IPS-20b (cell line): Measurements from ENCODE around the gene WTAP.
"Not testable (repeated sequence)": the region's sequence is repeated elsewhere in the genome, so short reads cannot be mapped to it uniquely, and the experiment has no call there.

ENCODE experiments used
- H3K27ac ChIP-seq: one replicate; pipeline ENCODE4 v1.5.1; 2013; ENCODE audit warnings: low read length
- H3K27me3 ChIP-seq: 2 replicates; pipeline ENCODE4 v1.6.1; 2013; ENCODE audit warnings: mild to moderate bottlenecking, low read length, inconsistent platforms; ENCODE audit not compliant: insufficient read depth
- H3K36me3 ChIP-seq: 2 replicates; pipeline ENCODE4 v1.6.1; 2013; ENCODE audit warnings: low read depth, mild to moderate bottlenecking, inconsistent platforms, low read length, moderate library complexity; ENCODE audit not compliant: insufficient read depth
- H3K4me1 ChIP-seq: 2 replicates; pipeline ENCODE4 v1.6.1; 2013; ENCODE audit warnings: mild to moderate bottlenecking, control low read depth, inconsistent platforms, low read length, moderate library complexity; ENCODE audit not compliant: insufficient read depth
- H3K4me3 ChIP-seq: 2 replicates; pipeline ENCODE4 v1.5.1; 2013; ENCODE audit warnings: mild to moderate bottlenecking, low read length, inconsistent platforms
- H3K9ac ChIP-seq: 2 replicates; pipeline ENCODE4 v1.6.1; 2013; ENCODE audit warnings: low read depth, mild to moderate bottlenecking, inconsistent platforms, low read length, moderate library complexity
- H3K9me3 ChIP-seq: 2 replicates; pipeline ENCODE4 v1.6.1; 2013; ENCODE audit warnings: mild to moderate bottlenecking, low read depth, low read length, inconsistent platforms; ENCODE audit not compliant: insufficient read depth

The WTAP gene

DNA sequence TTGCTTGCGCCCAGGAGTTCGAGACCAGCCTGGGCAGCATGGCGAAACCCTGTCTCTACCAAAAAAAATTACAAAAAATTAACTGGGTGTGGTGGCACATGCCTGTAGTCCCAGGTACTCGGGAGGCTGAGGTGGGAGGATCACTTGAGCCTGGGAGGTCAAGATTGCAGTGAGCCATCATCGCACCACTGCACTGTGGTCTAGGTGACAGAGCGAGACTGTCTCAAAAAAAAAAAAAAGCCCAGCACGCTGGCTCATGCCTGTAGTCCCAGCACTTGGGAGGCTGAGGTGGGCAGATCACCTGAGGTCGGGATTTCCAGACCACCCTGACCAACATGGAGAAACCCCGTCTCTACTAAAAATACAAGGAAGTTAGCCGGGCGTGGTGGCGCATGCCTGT is 6.1 kb downstream of the WTAP start:
- Histone ChIP-seq H3K4me1 (peaks cover 15% of the 10 kb centered on the region; the same call in 1 of the 2 replicates), H3K36me3 (peaks cover 53% of the 10 kb centered on the region)

DNA sequence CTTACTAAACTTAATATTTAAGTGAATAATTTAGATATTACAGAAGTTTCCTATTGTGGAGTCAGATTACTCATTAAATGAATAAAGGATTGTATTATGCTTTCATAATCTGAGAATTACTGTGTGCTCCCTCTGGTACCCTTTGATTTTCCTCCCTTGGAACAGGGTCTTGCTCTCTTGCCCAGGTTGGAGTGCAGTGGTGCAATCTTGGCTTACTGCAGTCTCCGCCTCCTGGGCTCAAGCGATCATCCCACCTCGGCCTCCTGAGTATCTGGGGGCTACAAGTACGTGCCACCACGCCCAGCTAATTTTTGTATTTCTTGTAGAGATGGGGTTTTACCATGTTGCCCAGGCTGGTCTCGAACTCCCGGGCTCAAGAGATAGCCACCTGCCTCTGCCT is 9.6 kb downstream of the WTAP start:
- no peak overlapping the region for H3K27ac ChIP-seq
- no peak overlapping the region for H3K4me3 ChIP-seq
- H3K9ac ChIP-seq = no peak overlapping the region
- H3K27me3 ChIP-seq = no peaks in the 10 kb centered on the region
- H3K4me1 ChIP-seq = no peaks in the 10 kb centered on the region; the same call in 1 of the 2 replicates
- peaks cover 69% of the 10 kb centered on the region for H3K36me3 ChIP-seq
- no peaks in the 10 kb centered on the region for H3K9me3 ChIP-seq

More for the DNA sequence above, 6.1 kb downstream of the WTAP start:
- H3K9me3 ChIP-seq, H3K9ac ChIP-seq, H3K27me3 ChIP-seq, H3K27ac ChIP-seq, H3K4me3 ChIP-seq: not testable (repeated sequence)

DNA sequence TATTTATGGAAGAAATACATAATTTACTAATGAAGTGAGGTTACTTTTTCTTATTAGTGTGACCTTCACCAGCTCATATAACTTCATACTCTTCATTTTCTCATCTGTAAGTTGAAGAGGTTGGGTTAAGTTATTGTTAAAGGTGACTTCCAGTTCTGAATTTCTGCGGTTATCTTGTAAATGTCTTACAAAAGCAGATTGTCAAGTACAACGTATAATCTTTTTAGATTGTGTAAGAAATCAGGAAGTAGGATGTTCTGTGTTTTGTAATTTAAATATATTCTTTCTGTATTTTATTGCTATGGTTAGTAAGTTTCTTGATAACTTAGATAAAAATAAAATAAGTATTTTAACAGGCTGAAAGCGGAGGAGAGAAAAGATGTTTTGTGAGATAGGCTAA is 12.0 kb downstream of the WTAP start:
- no peaks in the 10 kb centered on the region for H3K9me3 ChIP-seq
- H3K4me3 ChIP-seq = no peak overlapping the region
- no peak overlapping the region for H3K27ac ChIP-seq
- H3K27me3 ChIP-seq = no peaks in the 10 kb centered on the region
- no peak overlapping the region for H3K9ac ChIP-seq
- peaks cover 84% of the 10 kb centered on the region for H3K36me3 ChIP-seq
- no peaks in the 10 kb centered on the region; the same call in 1 of the 2 replicates for H3K4me1 ChIP-seq

DNA sequence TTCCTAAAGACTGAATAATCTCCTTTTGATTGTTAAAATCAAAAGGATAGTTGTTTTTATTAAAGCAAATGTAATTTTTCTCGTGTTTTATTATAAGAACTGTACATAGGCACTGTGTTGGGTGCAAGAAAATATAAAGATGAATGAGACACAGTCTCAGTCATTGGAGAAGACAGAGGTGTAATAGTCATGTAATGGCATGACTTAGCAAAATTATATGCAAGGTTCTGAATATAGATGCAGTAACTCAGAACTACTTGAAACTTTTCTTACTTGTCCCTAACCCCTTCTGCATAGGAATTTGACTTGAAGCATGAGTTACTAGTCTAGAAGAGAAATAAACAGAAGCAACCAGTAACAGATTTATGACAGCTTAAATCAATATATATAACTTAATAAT is 14.9 kb downstream of the WTAP start:
- Histone ChIP-seq H3K9me3 (no peaks in the 10 kb centered on the region), H3K4me1 (no peaks in the 10 kb centered on the region), H3K9ac (no peak overlapping the region), H3K27ac (no peak overlapping the region), H3K4me3 (no peak overlapping the region), H3K36me3 (peaks cover 100% of the 10 kb centered on the region), H3K27me3 (no peaks in the 10 kb centered on the region)

DNA sequence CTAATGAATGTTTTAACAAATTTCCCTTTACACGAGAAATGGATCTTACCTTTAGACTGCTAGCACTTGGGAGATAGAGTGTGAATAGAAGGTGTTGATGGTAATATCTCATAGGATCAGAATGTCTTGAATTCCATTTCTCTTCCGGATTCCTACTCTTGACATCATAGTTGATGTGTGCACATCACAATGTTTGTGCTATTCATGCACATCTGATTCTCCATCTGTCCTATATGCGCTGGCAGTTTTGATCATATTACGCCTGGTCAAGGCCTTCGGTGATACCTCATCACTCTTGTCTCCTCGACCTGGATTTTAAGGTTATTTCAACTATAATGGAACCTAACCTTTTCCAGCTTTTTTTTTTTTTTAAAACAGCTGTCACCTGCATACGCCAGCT is 17.8 kb downstream of the WTAP start:
- H3K36me3 ChIP-seq = peaks cover 100% of the 10 kb centered on the region
- no peak overlapping the region for H3K27ac ChIP-seq
- no peak overlapping the region for H3K9ac ChIP-seq
- no peaks in the 10 kb centered on the region for H3K4me1 ChIP-seq
- H3K27me3 ChIP-seq = no peaks in the 10 kb centered on the region
- no peak overlapping the region for H3K4me3 ChIP-seq
- no peaks in the 10 kb centered on the region for H3K9me3 ChIP-seq

DNA sequence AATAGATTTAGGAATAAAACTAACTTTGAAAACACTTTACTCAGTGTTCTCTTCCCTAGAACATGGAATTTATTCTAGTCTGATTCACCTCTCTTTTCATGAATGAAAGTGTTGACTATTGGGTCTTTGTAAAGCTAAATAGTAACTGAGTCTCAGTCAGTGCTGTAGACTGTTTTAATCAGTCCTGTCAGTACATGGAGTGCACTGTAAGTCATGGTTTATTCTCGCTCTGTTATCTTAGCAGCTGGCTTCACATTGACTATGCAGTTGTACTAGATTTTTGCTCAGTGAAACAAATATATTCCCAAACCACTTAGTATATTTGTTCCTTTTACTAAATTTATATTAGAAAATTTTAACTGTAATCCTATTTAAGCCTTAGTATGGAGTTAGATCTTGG is 19.5 kb downstream of the WTAP start:
- no peaks in the 10 kb centered on the region for H3K4me1 ChIP-seq
- no peak overlapping the region for H3K9ac ChIP-seq
- no peak overlapping the region for H3K4me3 ChIP-seq
- peaks cover 100% of the 10 kb centered on the region for H3K36me3 ChIP-seq
- H3K27me3 ChIP-seq = no peaks in the 10 kb centered on the region
- no peak overlapping the region for H3K27ac ChIP-seq
- H3K9me3 ChIP-seq = no peaks in the 10 kb centered on the region

DNA sequence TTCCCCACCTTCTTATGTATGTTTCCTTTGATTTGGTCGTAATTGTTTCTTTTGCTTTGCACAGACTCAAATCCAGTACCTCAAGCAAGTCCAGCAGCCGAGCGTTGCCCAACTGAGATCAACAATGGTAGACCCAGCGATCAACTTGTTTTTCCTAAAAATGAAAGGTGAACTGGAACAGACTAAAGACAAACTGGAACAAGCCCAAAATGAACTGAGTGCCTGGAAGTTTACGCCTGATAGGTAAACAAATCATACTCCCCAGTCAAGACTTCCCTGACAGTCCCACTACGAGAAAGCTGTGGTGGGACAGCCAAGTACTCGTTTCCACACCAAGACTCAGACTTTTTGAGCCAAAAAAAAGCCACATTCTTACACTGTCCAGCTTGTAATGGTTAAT is 20.8 kb downstream of the WTAP start:
- H3K4me1 ChIP-seq, H3K27me3 ChIP-seq, H3K4me3 ChIP-seq, H3K9me3 ChIP-seq, H3K9ac ChIP-seq, H3K27ac ChIP-seq: not testable (repeated sequence)
- H3K36me3 ChIP-seq = peaks cover 100% of the 10 kb centered on the region

DNA sequence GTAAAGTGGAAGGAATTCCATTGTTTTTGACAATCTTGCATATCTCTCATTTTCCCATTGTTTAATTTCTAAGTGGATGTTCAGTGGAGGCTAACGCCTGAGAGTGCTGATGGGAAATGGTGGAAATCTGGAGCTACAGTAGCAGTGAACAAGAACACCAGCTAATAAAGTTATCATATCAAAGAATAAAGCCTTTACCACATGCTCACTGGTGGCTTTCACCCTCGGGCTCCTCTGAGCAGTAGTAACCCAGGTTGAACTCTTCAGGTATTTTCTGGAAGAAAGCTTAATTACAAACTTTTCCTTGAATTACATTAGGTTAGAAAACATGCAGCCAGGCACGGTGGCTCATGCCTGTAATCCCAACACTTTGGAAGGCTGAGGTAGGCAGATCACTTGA is 24.1 kb downstream of the WTAP start:
- Histone ChIP-seq H3K27ac (no peak overlapping the region), H3K9me3 (no peaks in the 10 kb centered on the region), H3K4me3 (no peak overlapping the region), H3K27me3 (no peaks in the 10 kb centered on the region), H3K36me3 (peaks cover 100% of the 10 kb centered on the region), H3K4me1 (no peaks in the 10 kb centered on the region), H3K9ac (no peak overlapping the region)

DNA sequence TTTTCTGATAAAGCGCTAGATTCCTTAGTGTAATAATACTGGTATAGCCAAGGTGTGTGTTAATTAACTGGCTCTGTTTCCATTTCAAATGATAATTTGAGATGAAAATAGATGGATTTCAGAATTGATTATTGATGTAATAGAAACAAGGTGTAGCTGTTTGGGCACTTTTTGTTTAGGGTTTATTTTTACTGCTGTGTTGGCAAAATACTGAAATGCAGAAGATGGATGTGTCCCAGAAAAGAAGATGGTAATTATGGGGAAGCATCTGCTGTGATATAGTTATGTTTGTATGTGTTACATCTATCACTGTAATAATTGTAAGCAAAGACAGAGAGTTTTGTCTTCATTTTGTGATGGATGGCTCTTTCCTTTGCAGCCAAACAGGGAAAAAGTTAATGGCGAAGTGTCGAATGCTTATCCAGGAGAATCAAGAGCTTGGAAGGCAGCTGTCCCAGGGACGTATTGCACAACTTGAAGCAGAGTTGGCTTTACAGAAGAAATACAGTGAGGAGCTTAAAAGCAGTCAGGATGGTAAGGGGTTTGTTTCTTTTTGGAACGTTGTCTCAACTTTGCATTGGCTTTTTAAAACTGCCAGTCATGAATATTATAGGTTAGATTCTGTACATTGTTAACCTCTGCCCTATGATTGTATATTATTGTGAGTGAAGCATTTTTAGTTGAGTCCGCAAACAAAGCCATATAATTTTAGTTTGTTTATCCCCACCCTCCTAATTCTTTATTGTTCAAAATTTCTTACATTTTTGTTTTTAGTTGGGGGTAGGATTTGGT is 26.0 kb downstream of the WTAP start:
- H3K9ac ChIP-seq = no peak overlapping the region
- peaks cover 4% of the 10 kb centered on the region; the same call in 1 of the 2 replicates for H3K4me1 ChIP-seq
- H3K36me3 ChIP-seq = peaks cover 100% of the 10 kb centered on the region
- H3K9me3 ChIP-seq = no peaks in the 10 kb centered on the region
- H3K27ac ChIP-seq = no peak overlapping the region
- no peak overlapping the region for H3K4me3 ChIP-seq
- no peaks in the 10 kb centered on the region for H3K27me3 ChIP-seq

DNA sequence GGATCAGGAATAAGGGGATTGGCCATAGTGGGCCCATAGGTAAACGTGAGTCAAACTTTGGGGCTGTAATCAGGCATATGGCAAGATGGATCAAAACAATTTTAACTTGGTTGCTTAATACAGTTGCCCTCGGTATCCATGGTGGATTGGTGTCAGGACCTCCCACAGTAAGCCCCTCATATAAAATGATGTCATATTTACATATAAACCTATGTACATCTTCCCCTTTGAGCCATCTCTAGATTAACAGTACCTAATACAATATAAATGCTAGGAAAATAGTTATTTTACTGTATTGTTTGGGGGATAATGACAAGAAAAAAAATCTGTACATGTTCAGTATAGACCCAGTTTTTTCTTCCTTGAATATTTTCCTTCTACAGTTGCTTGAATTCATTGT is 27.1 kb downstream of the WTAP start:
- Histone ChIP-seq H3K4me3 (no peak overlapping the region), H3K9ac (no peak overlapping the region), H3K27ac (no peak overlapping the region), H3K9me3 (no peaks in the 10 kb centered on the region), H3K27me3 (no peaks in the 10 kb centered on the region), H3K4me1 (peaks cover 6% of the 10 kb centered on the region; the same call in 1 of the 2 replicates), H3K36me3 (peaks cover 97% of the 10 kb centered on the region)

DNA sequence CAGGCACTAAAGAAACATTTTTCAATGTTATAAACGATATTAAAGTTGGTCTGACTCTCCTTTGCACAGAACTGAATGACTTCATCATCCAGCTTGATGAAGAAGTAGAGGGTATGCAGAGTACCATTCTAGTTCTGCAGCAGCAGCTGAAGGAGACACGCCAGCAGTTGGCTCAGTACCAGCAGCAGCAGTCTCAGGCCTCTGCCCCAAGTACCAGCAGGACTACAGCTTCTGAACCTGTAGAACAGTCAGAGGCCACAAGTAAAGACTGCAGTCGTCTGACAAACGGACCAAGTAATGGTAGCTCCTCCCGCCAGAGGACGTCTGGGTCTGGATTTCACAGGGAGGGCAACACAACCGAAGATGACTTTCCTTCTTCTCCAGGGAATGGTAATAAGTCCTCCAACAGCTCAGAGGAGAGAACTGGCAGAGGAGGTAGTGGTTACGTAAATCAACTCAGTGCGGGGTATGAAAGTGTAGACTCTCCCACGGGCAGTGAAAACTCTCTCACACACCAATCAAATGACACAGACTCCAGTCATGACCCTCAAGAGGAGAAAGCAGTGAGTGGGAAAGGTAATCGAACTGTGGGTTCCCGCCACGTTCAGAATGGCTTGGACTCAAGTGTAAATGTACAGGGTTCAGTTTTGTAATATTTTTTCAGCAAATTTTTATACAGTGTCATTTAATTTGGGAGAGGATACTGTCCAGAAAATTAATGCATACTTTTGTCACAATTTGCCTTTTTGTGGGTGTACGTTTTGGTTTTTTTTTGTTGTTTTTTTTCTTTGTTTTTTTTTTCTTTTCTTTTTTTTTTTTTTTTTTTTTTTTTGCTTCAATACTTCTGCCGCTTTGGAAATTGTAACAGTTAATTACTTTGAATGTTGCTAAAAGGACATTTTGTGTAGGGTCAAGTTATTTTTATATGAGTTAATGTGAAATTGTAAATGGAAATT is 27.9 kb downstream of the WTAP start:
- no peak overlapping the region for H3K9ac ChIP-seq
- H3K4me3 ChIP-seq = no peak overlapping the region
- H3K9me3 ChIP-seq = no peaks in the 10 kb centered on the region
- H3K36me3 ChIP-seq = peaks cover 93% of the 10 kb centered on the region
- no peaks in the 10 kb centered on the region for H3K27me3 ChIP-seq
- H3K27ac ChIP-seq = no peak overlapping the region
- peaks cover 14% of the 10 kb centered on the region for H3K4me1 ChIP-seq

DNA sequence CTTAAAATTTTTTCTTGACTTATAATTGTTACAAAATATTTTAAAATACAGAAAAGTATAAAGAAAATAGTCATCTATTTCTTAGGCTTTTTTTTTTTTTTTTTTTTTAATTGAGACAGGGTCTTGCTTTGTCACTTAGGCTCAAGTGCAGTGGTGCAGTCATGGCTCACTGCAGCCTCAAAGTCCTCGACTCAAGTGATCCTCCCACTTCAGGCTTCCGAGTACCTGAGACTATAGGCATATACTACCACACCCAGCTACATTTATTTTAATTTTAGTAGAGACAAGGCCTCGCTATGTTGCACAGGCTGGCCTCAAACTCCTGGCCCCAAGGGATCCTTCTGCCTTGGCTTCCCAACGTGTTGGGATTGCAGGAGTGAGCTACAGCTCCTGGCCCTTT is 29.2 kb downstream of the WTAP start:
- peaks cover 81% of the 10 kb centered on the region for H3K36me3 ChIP-seq
- H3K4me1 ChIP-seq = peaks cover 19% of the 10 kb centered on the region
- no peaks in the 10 kb centered on the region for H3K27me3 ChIP-seq
- no peak overlapping the region for H3K27ac ChIP-seq
- H3K9me3 ChIP-seq = no peaks in the 10 kb centered on the region
- no peak overlapping the region for H3K9ac ChIP-seq
- H3K4me3 ChIP-seq = no peak overlapping the region
